ENCODE results near the gene GDF15. TPM values are rescaled to one million over a fixed set of nuclear protein-coding genes. Genes with fewer than 3 reads are reported as not detected.
"Not testable (repeated sequence)": the region's sequence is repeated elsewhere in the genome, so short reads cannot be mapped to it uniquely, and the experiment has no call there.

The GDF15 gene
- total RNA-seq, 4 donors from 2014 or later = 0.76 to 2.3 TPM; not detected in 2

GRCh38 chr19:18348171-18348570 is 37.8 kb upstream of the GDF15 start:
- WGBS, 2 donors = 86 to 89% methylated on average over 11 to 12 of the region's 17 CpGs

GRCh38 chr19:18348818-18349339 is 37.1 kb upstream of the GDF15 start:
- H3K36me3 ChIP-seq; H3K9me3 ChIP-seq; DNase-seq; H3K27ac ChIP-seq; H3K4me3 ChIP-seq; H3K27me3 ChIP-seq; intact Hi-C loops (cut with DNase I): not testable (repeated sequence)
- peaks cover 0 to 27% (median 0%) of the 10 kb centered on the region in 3 donors for H3K4me1 ChIP-seq
- 79 to 80% methylated on average over 6 of the region's 6 CpGs for WGBS, 2 donors

More at GRCh38 chr19:18348171-18348570, 37.8 kb upstream of the GDF15 start:
- no peaks in the 10 kb centered on the region for H3K27me3 ChIP-seq
- H3K36me3 ChIP-seq = no peaks in the 10 kb centered on the region
- peaks cover 0 to 30% (median 0%) of the 10 kb centered on the region in 3 donors for H3K4me1 ChIP-seq
- no peak overlapping the region for H3K27ac ChIP-seq
- intact Hi-C loops (cut with DNase I) = no loop called here
- no peaks in the 10 kb centered on the region for H3K9me3 ChIP-seq
- no peak overlapping the region for H3K4me3 ChIP-seq
- DNase-seq = no peak
- TF ChIP-seq CTCF (IDR thresholded peaks at IDR 0.05) (no peak), POLR2A (IDR thresholded peaks at IDR 0.05) (no peak)

GRCh38 chr19:18349524-18350128 is 36.3 kb upstream of the GDF15 start:
- Histone ChIP-seq H3K36me3 (no peaks in the 10 kb centered on the region), H3K27ac (no peak overlapping the region), H3K27me3 (no peaks in the 10 kb centered on the region), H3K4me3 (no peak overlapping the region), H3K9me3 (no peaks in the 10 kb centered on the region), H3K4me1 (peaks cover 0 to 20% (median 0%) of the 10 kb centered on the region in 3 donors)
- TF ChIP-seq CTCF (IDR thresholded peaks at IDR 0.05) = peak; percentile 51 to 86 (median 78)
- TF ChIP-seq POLR2A (IDR thresholded peaks at IDR 0.05) = no peak
- intact Hi-C loops (cut with DNase I) = loop anchor here (5.0 kb wide), 1 partner anchor 63 kb away; no protein-coding TSS in a partner anchor
- DNase-seq = no peak
- WGBS, 2 donors = 41 to 45% methylated on average over 12 of the region's 12 CpGs

GRCh38 chr19:18350490-18350889 is 35.5 kb upstream of the GDF15 start:
- intact Hi-C loops (cut with DNase I) = loop anchor here (5.0 kb wide), 1 partner anchor 62 kb away; no protein-coding TSS in a partner anchor
- Histone ChIP-seq H3K9me3 (no peaks in the 10 kb centered on the region), H3K36me3 (peaks cover 0 to 4% (median 0%) of the 10 kb centered on the region in 3 donors), H3K27me3 (no peaks in the 10 kb centered on the region), H3K4me1 (peaks cover 0 to 12% (median 0%) of the 10 kb centered on the region in 3 donors), H3K27ac (no peak overlapping the region), H3K4me3 (no peak overlapping the region)
- WGBS, 2 donors = 87 to 88% methylated on average over 9 of the region's 9 CpGs
- no peak for DNase-seq
- TF ChIP-seq CTCF (IDR thresholded peaks at IDR 0.05) (no peak), POLR2A (IDR thresholded peaks at IDR 0.05) (no peak)

- WGBS, 2 donors = 87 to 90% methylated on average over 6 to 7 of the region's 7 CpGs
- Histone ChIP-seq H3K4me1 (peaks cover 0 to 3% (median 0%) of the 10 kb centered on the region in 3 donors), H3K9me3 (no peaks in the 10 kb centered on the region), H3K36me3 (peaks cover 0 to 15% (median 0%) of the 10 kb centered on the region in 3 donors), H3K27me3 (no peaks in the 10 kb centered on the region), H3K4me3 (no peak overlapping the region), H3K27ac (no peak overlapping the region)
- no peak for DNase-seq
- TF ChIP-seq CTCF (IDR thresholded peaks at IDR 0.05) (no peak), POLR2A (IDR thresholded peaks at IDR 0.05) (no peak)
- intact Hi-C loops (cut with DNase I) = loop anchor here (5.0 kb wide), 1 partner anchor 61 kb away; no protein-coding TSS in a partner anchor
Measured at GRCh38 chr19:18351544-18351943, 34.4 kb upstream of the GDF15 start.

All from esophagus squamous epithelium (tissue), 5 donors.